IMR-90 (cell line): ENCODE data around the gene PLLP. TPM values are rescaled to one million over a fixed set of nuclear protein-coding genes. Genes with fewer than 3 reads are reported as not detected.

Experiments used
- ATAC-seq: fragments of 200-7000 bp; cut with Tn5 transposase; 2 replicates; pipeline ENCODE4 v1.9.1; 2020; ENCODE audit warnings: low read depth, mild to moderate bottlenecking, moderate library complexity
- BruUV-seq: library from RNA; stranded (reverse); fragments of 400-500 nt; replicated peaks from 2 replicates; lab custom pipeline; 2021; lab: Mats Ljungman, UMichigan
- CTCF ChIA-PET: fragments of 300-600 bp; formaldehyde crosslinking; extraction: SDS; loops from one replicate; lab custom pipeline; 2021; ENCODE audit warnings: antibody characterized with exemption; lab: Yijun Ruan, JAX
- POLR2A ChIA-PET: fragments of 300-600 bp; sonication (Branson Sonifier 250); formaldehyde crosslinking; loops from one replicate; lab custom pipeline; 2022; ENCODE audit warnings: antibody characterized with exemption; ENCODE audit not compliant: unreplicated experiment; lab: Charles Lee
- DNase-seq: peaks from one replicate; pipeline ENCODE4 v3.0.0; 2013
- H2AFZ ChIP-seq: replicated peaks from 2 replicates; pipeline ENCODE3; 2013; ENCODE audit warnings: low read length, mild to moderate bottlenecking; ENCODE audit not compliant: poor library complexity
- H2AK5ac ChIP-seq: 2 replicates; pipeline ENCODE4 v1.6.1; 2013; ENCODE audit warnings: low read depth, low read length, inconsistent platforms
- H2AK9ac ChIP-seq: replicated peaks from 2 replicates; pipeline ENCODE3; 2013; ENCODE audit warnings: mild to moderate bottlenecking, low read depth, low read length, moderate library complexity; ENCODE audit not compliant: poor library complexity
- H2BK120ac ChIP-seq: 2 replicates; pipeline ENCODE4 v1.6.1; 2013; ENCODE audit warnings: low read depth, low read length, inconsistent platforms
- H2BK15ac ChIP-seq: 3 replicates; pipeline ENCODE4 v1.6.1; 2013; ENCODE audit warnings: low read depth, low read length, inconsistent platforms
- H2BK20ac ChIP-seq: 2 replicates; pipeline ENCODE4 v1.6.1; 2013; ENCODE audit warnings: low read depth, mild to moderate bottlenecking, inconsistent platforms, low read length, moderate library complexity
- H2BK5ac ChIP-seq: 2 replicates; pipeline ENCODE4 v1.6.1; 2013; ENCODE audit warnings: mild to moderate bottlenecking, low read depth, low read length, inconsistent platforms; ENCODE audit not compliant: poor library complexity, severe bottlenecking
- H3K14ac ChIP-seq: replicated peaks from 2 replicates; pipeline ENCODE4 v1.6.1; 2013; ENCODE audit warnings: low read depth, low read length, inconsistent platforms
- H3K18ac ChIP-seq: 2 replicates; pipeline ENCODE4 v1.6.1; 2013; ENCODE audit warnings: low read depth, low read length, control low read depth
- H3K23ac ChIP-seq: 2 replicates; pipeline ENCODE4 v1.6.1; 2013; ENCODE audit warnings: low read depth, low read length, inconsistent platforms
- H3K27ac ChIP-seq: 2 replicates; pipeline ENCODE4 v1.5.1; 2013; ENCODE audit warnings: mild to moderate bottlenecking, control low read depth, low read length; ENCODE audit not compliant: insufficient read depth
- H3K27me3 ChIP-seq: 2 replicates; pipeline ENCODE4 v1.6.1; 2013; ENCODE audit warnings: low read length; ENCODE audit not compliant: control insufficient read depth, insufficient read depth
- H3K36me3 ChIP-seq: 2 replicates; pipeline ENCODE4 v1.6.1; 2013; ENCODE audit warnings: low read length, mixed read lengths; ENCODE audit not compliant: control insufficient read depth, insufficient read depth
- H3K4ac ChIP-seq: 2 replicates; pipeline ENCODE4 v1.6.1; 2013; ENCODE audit warnings: low read depth, low read length, inconsistent platforms
- H3K4me1 ChIP-seq: 2 replicates; pipeline ENCODE4 v1.6.1; 2013; ENCODE audit warnings: low read length, mixed read lengths; ENCODE audit not compliant: control insufficient read depth, insufficient read depth
- H3K4me2 ChIP-seq: 2 replicates; pipeline ENCODE4 v1.6.1; 2013; ENCODE audit warnings: low read depth, mild to moderate bottlenecking, control low read depth, low read length, moderate library complexity
- H3K4me3 ChIP-seq: 2 replicates; pipeline ENCODE4 v1.5.1; 2013; ENCODE audit warnings: low read depth, mild to moderate bottlenecking, control low read depth, low read length, moderate library complexity; ENCODE audit not compliant: insufficient read depth
- H3K56ac ChIP-seq: 2 replicates; pipeline ENCODE4 v1.6.1; 2013; ENCODE audit warnings: low read length, inconsistent platforms; ENCODE audit not compliant: insufficient read depth; ENCODE audit errors: extremely low read depth
- H3K79me1 ChIP-seq, 2 experiments: 2 replicates each; pipeline ENCODE4 v1.6.1; 2013; ENCODE audit warnings: low read length in 2 of 2, inconsistent platforms in 1 of 2, low read depth in 1 of 2
- H3K9ac ChIP-seq: 2 replicates; pipeline ENCODE4 v1.6.1; 2013; ENCODE audit warnings: low read depth, low read length, control low read depth
- H3K9me1 ChIP-seq: 2 replicates; pipeline ENCODE4 v1.6.1; 2013; ENCODE audit warnings: low read length, inconsistent platforms; ENCODE audit not compliant: insufficient read depth
- H3K9me3 ChIP-seq: 2 replicates; pipeline ENCODE4 v1.6.1; 2013; ENCODE audit warnings: low read length; ENCODE audit not compliant: control insufficient read depth, insufficient read depth
- H4K20me1 ChIP-seq: 2 replicates; pipeline ENCODE4 v1.6.1; 2013; ENCODE audit warnings: low read length, inconsistent platforms; ENCODE audit not compliant: insufficient read depth
- H4K5ac ChIP-seq: 2 replicates; pipeline ENCODE4 v1.6.1; 2013; ENCODE audit warnings: mild to moderate bottlenecking, low read depth, low read length, control low read depth
- H4K8ac ChIP-seq, 2 experiments: 2 replicates each; pipeline ENCODE4 v1.6.1; 2013; ENCODE audit warnings: low read depth in 2 of 2, low read length in 2 of 2, control low read depth in 1 of 2, inconsistent platforms in 1 of 2
- H4K91ac ChIP-seq: 2 replicates; pipeline ENCODE4 v1.6.1; 2013; ENCODE audit warnings: low read depth, low read length, inconsistent platforms; ENCODE audit not compliant: insufficient read depth
- BHLHE40 ChIP-seq: fragments of 150-350 bp; IDR thresholded peaks from 2 replicates; pipeline ENCODE4 v1.6.1; 2016; ENCODE audit warnings: mild to moderate bottlenecking, low read depth, low read length
- CEBPB ChIP-seq: IDR thresholded peaks from 2 replicates; pipeline ENCODE4 v1.6.1; 2012; ENCODE audit warnings: low read depth, low read length, improper control_type of control experiment
- CHD1 ChIP-seq: IDR thresholded peaks from 2 replicates; pipeline ENCODE4 v1.6.1; 2012; ENCODE audit warnings: low read depth, low read length, improper control_type of control experiment
- CTCF ChIP-seq: conservative IDR thresholded peaks from 2 replicates; pipeline ENCODE4 v1.5.1; 2012; ENCODE audit warnings: mild to moderate bottlenecking, low read depth, low read length, improper control_type of control experiment
- ELK1 ChIP-seq: fragments of 150-350 bp; IDR thresholded peaks from 2 replicates; pipeline ENCODE4 v1.6.1; 2016; ENCODE audit warnings: low read depth, mild to moderate bottlenecking, low read length, moderate library complexity, borderline replicate concordance
- FOS ChIP-seq: fragments of 150-350 bp; IDR thresholded peaks from 2 replicates; pipeline ENCODE4 v1.6.1; 2016; ENCODE audit warnings: low read depth, low read length
- MAFK ChIP-seq: IDR thresholded peaks from 2 replicates; pipeline ENCODE4 v1.6.1; 2012; ENCODE audit warnings: low read depth, low read length, improper control_type of control experiment
- MAZ ChIP-seq: IDR thresholded peaks from 2 replicates; pipeline ENCODE4 v1.6.1; 2012; ENCODE audit warnings: low read depth, mild to moderate bottlenecking, low read length, improper control_type of control experiment, moderate library complexity, borderline replicate concordance
- MXI1 ChIP-seq: IDR thresholded peaks from 2 replicates; pipeline ENCODE4 v1.6.1; 2012; ENCODE audit warnings: low read depth, mild to moderate bottlenecking, low read length, moderate library complexity, borderline replicate concordance
- NFE2L2 ChIP-seq: fragments of 150-350 bp; IDR thresholded peaks from 2 replicates; pipeline ENCODE4 v1.6.1; 2016; ENCODE audit warnings: low read depth, mild to moderate bottlenecking, low read length
- POLR2A ChIP-seq: IDR thresholded peaks from 2 replicates; pipeline ENCODE4 v1.6.1; 2012; ENCODE audit warnings: mild to moderate bottlenecking, low read depth, low read length
- RAD21 ChIP-seq: IDR thresholded peaks from 2 replicates; pipeline ENCODE4 v1.6.1; 2012; ENCODE audit warnings: low read length, improper control_type of control experiment
- RCOR1 ChIP-seq: IDR thresholded peaks from 2 replicates; pipeline ENCODE4 v1.6.1; 2012; ENCODE audit warnings: mild to moderate bottlenecking, low read length, improper control_type of control experiment; ENCODE audit not compliant: insufficient replicate concordance
- RFX5 ChIP-seq: IDR thresholded peaks from 2 replicates; pipeline ENCODE4 v1.8.0; 2012; ENCODE audit warnings: low read depth, mild to moderate bottlenecking, low read length, moderate library complexity
- SMC3 ChIP-seq: fragments of 150-350 bp; IDR thresholded peaks from 2 replicates; pipeline ENCODE4 v1.6.1; 2016; ENCODE audit warnings: low read depth, mild to moderate bottlenecking, antibody characterized with exemption, low read length, moderate library complexity
- USF2 ChIP-seq: fragments of 150-350 bp; IDR thresholded peaks from 2 replicates; pipeline ENCODE4 v1.6.1; 2017; ENCODE audit warnings: mild to moderate bottlenecking, antibody characterized with exemption, low read length, low read depth
- WGBS, 2 experiments: methylation state at CpG; one replicate each; pipeline versions ENCODE4 v1.1.5 to v1.1.7; 2013; ENCODE audit warnings: missing lambda C conversion rate in 2 of 2; ENCODE audit not compliant: insufficient read length in 1 of 2; ENCODE audit errors: extremely low coverage in 2 of 2; 5-methylcytosine and 5-hydroxymethylcytosine counted together
- dilution Hi-C: fragments of 300-500 bp; cut with HindIII; formaldehyde crosslinking; loops from one replicate; pipeline ENCODE4 v1.14.3; 2018; ENCODE audit warnings: low sequenced_read_pairs; ENCODE audit not compliant: unreplicated experiment
- in situ Hi-C: fragments of 300-500 bp; cut with MboI; formaldehyde crosslinking; loops from 3 replicates; pipeline ENCODE4 v1.14.3; 2019; ENCODE audit warnings: low sequenced_read_pairs, inconsistent platforms, mixed read lengths
- intact Hi-C: fragments of 100-400 bp; cut with micrococcal nuclease; formaldehyde crosslinking; loops from 2 replicates; pipeline ENCODE4 v1.10.0; 2022
- polyA plus RNA-seq, 3 experiments: library from polyadenylated mRNA; depleted of rRNA; stranded (reverse); fragments of >200 nt; gene quantifications; 2 replicates each; pipeline ENCODE4 v1.2.3, GENCODE V29; 2012; ENCODE audit warnings: low replicate concordance in 1 of 3
- total RNA-seq: library from RNA; depleted of rRNA; stranded (reverse); fragments of >200 nt; gene quantifications from 2 replicates; pipeline ENCODE4 v1.2.3, GENCODE V29; 2012

Gene PLLP
- total and polyA plus RNA-seq, 2 of the 4 experiments (the other 2 are of a cell fraction) = 0.05 TPM; not detected in 1

- Histone ChIP-seq H3K4me1 (peaks cover 3% of the 10 kb centered on the region; the same call in 1 of the 2 replicates), H3K14ac (no peak overlapping the region), H3K56ac (no peak overlapping the region), H3K23ac (no peak overlapping the region), H4K8ac (no peak overlapping the region), H4K91ac (no peak overlapping the region), H3K79me1 (no peaks in the 10 kb centered on the region), H3K4ac (no peak overlapping the region), H3K9me3 (no peaks in the 10 kb centered on the region), H2BK5ac (no peak overlapping the region), H2BK120ac (no peak overlapping the region), H4K5ac (no peak overlapping the region), H2BK15ac (no peak overlapping the region), H3K9ac (no peak overlapping the region), H2BK20ac (no peak overlapping the region), H3K18ac (no peak overlapping the region), H2AK9ac (no peak overlapping the region), H3K36me3 (no peaks in the 10 kb centered on the region), H4K20me1 (no peaks in the 10 kb centered on the region), H3K9me1 (no peaks in the 10 kb centered on the region), H2AFZ (no peak overlapping the region), H3K27me3 (peaks cover 37% of the 10 kb centered on the region), H2AK5ac (no peak overlapping the region), H3K27ac (no peak overlapping the region), H3K4me2 (no peak overlapping the region), H3K4me3 (no peak overlapping the region)
- TF ChIP-seq FOS = no peak
- TF ChIP-seq MXI1 = no peak
- TF ChIP-seq MAFK = no peak
- no peak for TF ChIP-seq SMC3
- TF ChIP-seq RFX5 = no peak
- no peak for TF ChIP-seq ELK1
- TF ChIP-seq CEBPB = no peak
- no peak for TF ChIP-seq USF2
- no peak for TF ChIP-seq POLR2A
- TF ChIP-seq RAD21 = no peak
- no peak for TF ChIP-seq BHLHE40
- TF ChIP-seq CHD1 = no peak
- no peak for TF ChIP-seq CTCF
- TF ChIP-seq NFE2L2 = no peak
- no peak for TF ChIP-seq MAZ
- TF ChIP-seq RCOR1 = no peak
- ATAC-seq (no peak), DNase-seq (no peak)
- ChIA-PET POLR2A (interaction anchor here (1.1 kb wide), 1 partner anchor 112 kb away, joined by 4 read pairs; no protein-coding TSS in a partner anchor), CTCF (no interaction called here)
- no TSS peak for BruUV-seq
- intact Hi-C loops (no loop called here), in situ Hi-C loops (no loop called here), dilution Hi-C loops (no loop called here)
- WGBS, 2 experiments = no CpG with 5 or more reads among the region's 8 CpGs
Measured at GRCh38 chr16:57305159-57305811, 20.8 kb upstream of the PLLP start.
